UCSD-AML1 (cell line): Measurements from ENCODE around the gene SDR9C7.
A peak's percentile ranks its signal among the peaks of the same experiment; 100 is the strongest.
"Not testable (repeated sequence)": the region's sequence is repeated elsewhere in the genome, so short reads cannot be mapped to it uniquely, and the experiment has no call there.

ENCODE experiments used
- DNase-seq: peaks from one replicate; lab custom pipeline; 2025; ENCODE audit not compliant: unreplicated experiment; lab: John Stamatoyannopoulos, UW

SDR9C7 gene

GRCh38 chr12:56954057-56954957 is 20.1 kb upstream of the SDR9C7 start:
- DNase-seq: no peak

DNA sequence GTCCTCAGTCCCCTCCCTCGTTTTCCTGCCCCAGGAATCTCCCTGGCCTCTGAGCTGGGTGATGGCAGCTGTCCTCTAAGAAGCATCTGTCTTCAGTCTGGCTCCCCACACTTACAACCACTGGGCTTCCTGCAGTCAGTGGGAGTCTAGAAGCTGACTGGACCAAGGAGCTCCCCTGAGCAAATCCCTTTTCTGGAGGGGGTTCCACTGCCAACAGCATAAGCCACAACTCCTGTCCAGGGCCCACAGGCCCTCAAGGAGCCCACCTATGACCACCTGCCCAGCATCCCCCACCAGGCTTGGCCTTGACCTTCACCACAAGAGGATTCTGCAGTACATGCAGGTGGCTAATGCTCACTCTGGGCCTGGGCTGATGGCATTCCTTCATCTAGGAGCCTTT is 19.1 kb upstream of the SDR9C7 start:
- DNase-seq: no peak

- no peak for DNase-seq
Observed at GRCh38 chr12:56951582-56952339, 17.6 kb upstream of the SDR9C7 start.

GRCh38 chr12:56948881-56949280 is 14.7 kb upstream of the SDR9C7 start:
- no peak for DNase-seq

DNA sequence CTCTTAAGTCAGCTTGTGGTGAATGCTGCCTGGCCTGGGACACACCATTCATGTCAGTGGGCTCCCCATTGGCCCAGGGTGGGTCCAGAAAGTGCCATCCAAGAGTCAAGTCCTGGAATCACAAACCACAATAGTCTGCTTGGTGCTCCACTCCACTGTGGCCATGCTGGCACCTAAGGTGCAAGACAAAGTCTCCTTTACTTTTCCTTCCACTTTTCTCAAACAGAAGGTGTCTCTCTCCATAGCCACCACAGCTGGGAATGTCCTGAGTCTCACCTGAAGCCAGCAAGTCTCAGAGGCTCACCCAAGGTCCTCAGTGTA is 14.2 kb upstream of the SDR9C7 start:
- DNase-seq: no peak

GRCh38 chr12:56947633-56948456 is 13.6 kb upstream of the SDR9C7 start:
- no peak for DNase-seq

- DNase-seq: no peak
Observed at GRCh38 chr12:56943878-56944277, 9.7 kb upstream of the SDR9C7 start.

DNA sequence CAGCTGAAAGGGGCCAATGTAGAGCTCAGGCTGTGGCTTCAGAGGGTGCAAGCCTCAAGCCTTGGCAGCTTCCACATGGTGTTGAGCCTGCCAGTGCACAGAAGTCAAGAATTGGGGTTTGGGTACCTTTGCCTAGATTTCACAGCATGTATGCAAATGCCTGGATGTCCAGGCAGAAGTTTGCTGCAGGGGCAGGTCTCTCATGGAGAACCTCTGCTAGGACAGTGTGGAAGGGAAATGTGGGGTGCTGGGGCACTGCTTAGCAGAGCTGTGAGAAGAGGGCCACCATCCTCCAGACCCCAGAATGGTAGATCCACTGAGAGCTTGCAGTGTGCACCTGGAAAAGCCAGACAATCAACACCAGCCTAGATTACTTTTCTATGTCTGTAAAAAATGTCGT is 9.2 kb upstream of the SDR9C7 start:
- DNase-seq: not testable (repeated sequence)

DNA sequence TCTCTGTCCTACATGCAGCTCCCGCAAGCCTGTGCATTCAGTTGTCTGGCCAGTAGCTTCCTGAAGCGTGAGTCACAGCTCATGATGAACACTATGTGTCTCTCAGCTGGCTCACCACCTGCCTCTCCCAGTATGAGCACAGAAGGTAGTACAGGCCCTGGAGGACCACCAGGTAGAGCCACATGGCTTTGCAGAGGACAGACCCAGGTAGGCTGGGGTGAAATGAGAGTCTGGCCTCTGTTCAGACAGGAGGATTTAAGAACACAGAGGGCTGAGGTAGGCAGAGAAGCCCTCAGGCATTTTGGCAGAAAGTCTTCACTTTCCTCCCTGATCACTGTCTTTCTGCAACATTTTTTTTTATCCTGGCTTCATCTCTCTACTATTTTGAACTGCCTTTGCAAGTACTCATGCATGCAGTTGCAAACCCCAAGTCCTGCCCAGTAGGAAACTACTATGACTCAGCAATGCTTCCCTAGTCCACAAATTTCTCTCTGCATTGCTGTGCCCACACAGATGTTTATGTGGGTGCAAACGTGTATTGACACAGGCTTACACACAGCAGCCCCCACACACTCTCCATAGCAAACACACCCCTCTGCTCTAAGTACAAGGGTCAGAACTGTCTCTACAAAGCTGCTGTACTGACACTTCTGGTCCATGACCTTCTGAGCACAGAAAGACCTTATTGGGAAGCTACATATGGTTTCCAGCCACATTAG is 7.2 kb upstream of the SDR9C7 start:
- peak; percentile 44 for DNase-seq

- DNase-seq: not testable (repeated sequence)
Observed at GRCh38 chr12:56940942-56941298, 6.7 kb upstream of the SDR9C7 start.

DNA sequence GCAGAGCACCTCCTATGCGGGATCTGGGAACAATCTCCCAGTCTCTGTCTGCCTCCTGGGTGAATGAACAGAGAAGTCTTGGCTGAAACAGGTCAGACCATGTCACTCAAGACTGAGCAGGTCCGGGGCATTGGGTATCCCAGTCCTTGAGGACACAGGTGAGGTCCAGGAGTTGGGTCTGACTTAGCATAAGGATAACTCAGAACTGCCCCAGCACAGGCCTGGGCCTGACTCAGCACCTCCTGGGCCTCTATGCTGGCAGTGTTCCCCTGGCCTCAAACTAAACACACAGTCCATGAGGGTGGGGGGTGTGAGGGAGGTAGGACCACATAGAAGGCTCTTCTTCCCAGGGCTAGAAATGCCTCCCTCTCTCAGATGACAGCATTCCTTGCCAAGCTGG is 1.5 kb upstream of the SDR9C7 start:
- DNase-seq: no peak

- DNase-seq: no peak
Observed at GRCh38 chr12:56935157-56935556, 949 bp upstream of the SDR9C7 start.

- DNase-seq: peak; percentile 62
Observed at GRCh38 chr12:56932867-56933266, 1.3 kb downstream of the SDR9C7 start.

DNA sequence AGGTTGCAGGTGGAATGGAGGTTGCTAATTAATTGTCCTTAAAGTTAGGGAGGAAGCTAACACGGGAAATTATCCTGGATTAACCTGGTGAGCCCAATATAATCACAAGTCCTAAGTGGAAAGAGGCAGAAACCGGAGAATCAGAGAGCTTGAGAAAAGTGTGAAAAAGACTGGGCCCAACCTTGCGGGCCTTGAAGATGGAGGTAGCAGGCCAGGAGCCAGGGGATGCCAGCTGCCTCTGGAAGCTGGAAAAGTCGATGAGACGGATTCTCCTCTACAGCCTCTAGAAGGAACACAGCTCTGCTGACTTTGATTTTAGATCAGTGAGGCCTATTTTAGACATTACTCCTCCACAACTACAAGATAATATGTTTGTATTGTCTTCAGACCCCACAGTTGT is 2.1 kb downstream of the SDR9C7 start:
- no peak for DNase-seq

DNA sequence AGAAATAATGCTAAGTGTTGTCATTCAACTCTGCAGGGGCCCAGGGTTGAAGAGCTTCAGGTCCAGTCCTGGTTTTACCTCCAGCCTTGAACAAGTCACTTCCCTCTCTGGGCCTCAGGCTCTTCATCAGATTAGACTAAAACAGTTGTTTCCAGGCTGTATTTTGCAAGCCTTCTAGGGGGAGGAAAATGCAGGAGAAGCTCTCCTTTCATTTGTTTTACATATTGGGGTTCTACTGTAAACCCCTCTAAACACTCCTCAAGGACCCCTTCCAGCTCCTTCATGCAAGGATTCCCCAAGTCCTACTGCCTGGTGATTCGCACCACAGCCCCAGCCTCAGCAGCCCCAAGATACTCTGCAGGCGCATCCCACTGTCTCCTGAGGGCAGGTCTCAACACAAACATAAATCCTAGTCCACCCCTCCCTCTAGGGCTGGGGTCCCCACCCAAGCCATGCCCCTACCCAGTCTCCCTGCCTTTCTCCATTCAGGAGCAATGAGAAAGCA is 2.7 kb downstream of the SDR9C7 start:
- DNase-seq: peak; percentile 36

DNA sequence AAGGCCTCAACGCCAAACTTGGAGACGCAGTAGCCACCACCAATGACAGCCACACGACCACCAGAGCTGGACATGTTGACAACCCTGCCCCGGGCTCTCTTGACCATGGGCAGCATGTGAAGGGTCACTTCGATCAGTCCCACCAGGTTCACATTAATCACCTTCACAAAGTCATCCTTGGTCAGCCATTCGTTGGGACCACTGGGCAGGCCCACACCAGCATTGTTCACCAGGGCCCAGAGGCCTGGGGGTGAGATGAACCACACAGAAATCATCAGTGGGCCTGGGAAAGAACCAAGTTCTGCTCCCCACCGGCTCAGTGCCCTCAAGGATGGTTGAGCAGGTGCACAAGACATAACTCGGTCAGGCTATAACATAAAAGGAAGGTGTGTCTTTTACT is 4.0 kb downstream of the SDR9C7 start:
- no peak for DNase-seq

- no peak for DNase-seq
Observed at GRCh38 chr12:56929780-56930179, 4.4 kb downstream of the SDR9C7 start.

GRCh38 chr12:56928262-56928661 is 5.9 kb downstream of the SDR9C7 start:
- no peak for DNase-seq

GRCh38 chr12:56927281-56927680 is 6.9 kb downstream of the SDR9C7 start:
- DNase-seq: no peak

- peak; percentile 31 for DNase-seq
Observed at GRCh38 chr12:56922031-56922430, 12.2 kb downstream of the SDR9C7 start.

- no peak for DNase-seq
Observed at GRCh38 chr12:56921346-56921745, 12.9 kb downstream of the SDR9C7 start.
